Erythroblast (primary cell): Measurements from ENCODE around the gene ALPI.

ENCODE experiments used
- GATA1 ChIP-seq: IDR thresholded peaks from 2 replicates; pipeline ENCODE4 v1.6.1; 2011; ENCODE audit warnings: low read depth, mild to moderate bottlenecking, control low read depth, low read length, moderate library complexity
- POLR2A ChIP-seq: IDR thresholded peaks from 2 replicates; pipeline ENCODE4 v1.6.1; 2011; ENCODE audit warnings: mild to moderate bottlenecking, low read length

DNA sequence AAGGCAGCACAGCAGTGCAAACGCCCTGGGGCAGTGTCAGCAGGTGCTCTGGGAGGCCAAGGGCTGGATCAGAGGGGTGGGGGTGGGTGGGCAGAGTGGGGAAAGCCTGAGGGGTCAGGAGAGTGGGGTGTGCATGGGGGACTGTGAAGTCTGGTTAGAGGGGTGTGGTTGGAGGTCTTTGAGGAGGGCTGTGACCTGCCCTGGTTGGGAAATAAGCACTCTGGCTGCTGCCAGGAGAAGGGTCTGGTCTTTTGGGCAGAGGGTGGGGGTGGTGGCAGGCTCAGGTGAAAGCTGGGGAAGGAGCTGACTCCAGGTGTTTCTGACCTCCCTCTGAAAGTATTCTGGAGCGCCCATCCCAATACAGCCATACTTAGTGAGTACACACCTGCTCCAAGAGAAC is 4.2 kb downstream of the ALPI start:
- TF ChIP-seq POLR2A = no peak
- TF ChIP-seq GATA1 = no peak
